ENCODE results near the gene TADA2B. TPM values are rescaled to one million over a fixed set of nuclear protein-coding genes. Genes with fewer than 3 reads are reported as not detected.

The TADA2B gene
- total and polyA plus RNA-seq, 2 donors (not counting 1 experiment from before 2014, with no cell fraction given): 13.6 to 38.5 TPM

- Histone ChIP-seq H3K36me3 (replicated peaks in 1 of 2; ENCODE audit: control extremely low read depth in 1 of 2, control insufficient read depth in 1 of 2, extremely low read depth in 1 of 2, insufficient read depth in 2 of 2, low read length in 1 of 2) (no peaks in the 10 kb centered on the region), H3K9me3 (ENCODE audit: control extremely low read depth in 1 of 3, control insufficient read depth in 2 of 3, insufficient read depth in 1 of 3, low read length in 2 of 3) (no peaks in the 10 kb centered on the region), H3K4me1 (ENCODE audit: control insufficient read depth in 2 of 2, insufficient read depth in 2 of 2, low read length in 2 of 2) (peaks cover 26 to 33% of the 10 kb centered on the region in 2 donors), H3K4me2 (replicated peaks; ENCODE audit: low read depth, low read length, poor library complexity, severe bottlenecking) (peak overlapping the region; percentile 100), H3K4me3 (ENCODE audit: control extremely low read depth in 1 of 5, extremely low read depth in 1 of 5, insufficient read depth in 1 of 5, low read depth in 2 of 5, low read length in 4 of 5) (no peak overlapping the region), H3K27me3 (replicated peaks in 1 of 4; ENCODE audit: control extremely low read depth in 1 of 4, control insufficient read depth in 3 of 4, insufficient read depth in 4 of 4, low read length in 3 of 4) (no peaks in the 10 kb centered on the region), H4K20me1 (ENCODE audit: control insufficient read depth, insufficient read depth, low read length, poor library complexity, severe bottlenecking) (peaks cover 28% of the 10 kb centered on the region), H3K27ac (ENCODE audit: low read length in 2 of 2) (no peak overlapping the region), H3K79me2 (ENCODE audit: control insufficient read depth, insufficient read depth, low read length) (peaks cover 28% of the 10 kb centered on the region), H2AFZ (ENCODE audit: insufficient read depth, low read depth, low read length, poor library complexity, severe bottlenecking) (peak overlapping the region; percentile 94), H3K9ac (ENCODE audit: low read length) (no peak overlapping the region)
- ChIA-PET POLR2A (interaction anchor here (4.6 kb wide), 1 partner anchor 26 kb away, joined by 36 read pairs; the partner anchor contains the start of gene GRPEL1), CTCF (interaction anchor here (0.6 to 9.5 kb wide), 2 partner anchors 25 to 67 kb away, joined by 3 to 164 read pairs; partner anchors contain the start of gene GRPEL1)
- ATAC-seq (ENCODE audit: low read depth): no peak
- no peak for TF ChIP-seq CTCF (IDR thresholded peaks at IDR 0.05)
- TF ChIP-seq EZH2 (IDR thresholded peaks at IDR 0.05; ENCODE audit: borderline replicate concordance, insufficient read depth, low read depth, low read length, poor library complexity, severe bottlenecking): no peak
- peak; percentile 21 for DNase-seq
- intact Hi-C loops (cut with micrococcal nuclease): no loop called here
- H3K27ac Mint-ChIP-seq: no peak overlapping the region
- H3K4me3 Mint-ChIP-seq: no peak overlapping the region
- 89% methylated on average over 19 of the region's 19 CpGs for WGBS (ENCODE audit: insufficient coverage)
- no peaks in the 10 kb centered on the region for H3K9me3 Mint-ChIP-seq (ENCODE audit: insufficient read depth)
- peaks cover 37% of the 10 kb centered on the region for H3K4me1 Mint-ChIP-seq
- no peaks in the 10 kb centered on the region for H3K27me3 Mint-ChIP-seq
These were observed 1.9 kb upstream of the TADA2B start for GRCh38 chr4:7041246-7041645.

GRCh38 chr4:7041801-7042502, 1.2 kb upstream of the TADA2B start:
- peaks cover 44% of the 10 kb centered on the region for H3K4me1 Mint-ChIP-seq
- H3K27ac Mint-ChIP-seq: peak overlapping the region; percentile 62
- Histone ChIP-seq H3K27ac (ENCODE audit: low read length in 2 of 2) (peak overlapping the region in 1 of 2 donors; percentile 26), H3K4me1 (ENCODE audit: control insufficient read depth in 2 of 2, insufficient read depth in 2 of 2, low read length in 2 of 2) (peaks cover 31 to 40% of the 10 kb centered on the region in 2 donors), H3K79me2 (ENCODE audit: control insufficient read depth, insufficient read depth, low read length) (peaks cover 35% of the 10 kb centered on the region), H3K36me3 (replicated peaks in 1 of 2; ENCODE audit: control extremely low read depth in 1 of 2, control insufficient read depth in 1 of 2, extremely low read depth in 1 of 2, insufficient read depth in 2 of 2, low read length in 1 of 2) (no peaks in the 10 kb centered on the region), H3K4me2 (replicated peaks; ENCODE audit: low read depth, low read length, poor library complexity, severe bottlenecking) (peak overlapping the region; percentile 100), H3K4me3 (ENCODE audit: control extremely low read depth in 1 of 5, extremely low read depth in 1 of 5, insufficient read depth in 1 of 5, low read depth in 2 of 5, low read length in 4 of 5) (peak overlapping the region; percentile 12 to 86 (median 76)), H2AFZ (ENCODE audit: insufficient read depth, low read depth, low read length, poor library complexity, severe bottlenecking) (peak overlapping the region; percentile 94), H3K9me3 (ENCODE audit: control extremely low read depth in 1 of 3, control insufficient read depth in 2 of 3, insufficient read depth in 1 of 3, low read length in 2 of 3) (no peaks in the 10 kb centered on the region), H3K27me3 (replicated peaks in 1 of 4; ENCODE audit: control extremely low read depth in 1 of 4, control insufficient read depth in 3 of 4, insufficient read depth in 4 of 4, low read length in 3 of 4) (no peaks in the 10 kb centered on the region), H4K20me1 (ENCODE audit: control insufficient read depth, insufficient read depth, low read length, poor library complexity, severe bottlenecking) (peaks cover 35% of the 10 kb centered on the region), H3K9ac (ENCODE audit: low read length) (peak overlapping the region; percentile 81)
- H3K27me3 Mint-ChIP-seq: no peaks in the 10 kb centered on the region
- CTCF ChIA-PET: interaction anchor here (1.0 to 9.5 kb wide), 7 partner anchors 25 to 324 kb away, joined by 3 to 164 read pairs (median 7); partner anchors contain the start of genes GRPEL1 and TBC1D14
- POLR2A ChIA-PET: interaction anchor here (4.6 kb wide), 1 partner anchor 25 kb away, joined by 36 read pairs; the partner anchor contains the start of gene GRPEL1
- H3K9me3 Mint-ChIP-seq (ENCODE audit: insufficient read depth): no peaks in the 10 kb centered on the region
- 30% methylated on average over 42 of the region's 42 CpGs for WGBS (ENCODE audit: insufficient coverage)
- peak overlapping the region; percentile 86 for H3K4me3 Mint-ChIP-seq
- TF ChIP-seq CTCF (IDR thresholded peaks at IDR 0.05) (no peak), EZH2 (IDR thresholded peaks at IDR 0.05; ENCODE audit: borderline replicate concordance, insufficient read depth, low read depth, low read length, poor library complexity, severe bottlenecking) (no peak)
- intact Hi-C loops (cut with micrococcal nuclease): loop anchor here (2.0 kb wide), 1 partner anchor 27 kb away; no protein-coding TSS in a partner anchor
- DNase-seq: no peak
- ATAC-seq (ENCODE audit: low read depth): no peak

Measured in B cell (primary cell).